ENCODE measurements around the gene TAF1C. TPM values are rescaled to one million over a fixed set of nuclear protein-coding genes. Genes with fewer than 3 reads are reported as not detected.

Gene TAF1C
- total and polyA plus RNA-seq, 9 of the 15 experiments (the other 6 are each of a cell fraction or from before 2014, with no cell fraction given) = 1.5 to 74.8 (median 21.0) TPM

DNA sequence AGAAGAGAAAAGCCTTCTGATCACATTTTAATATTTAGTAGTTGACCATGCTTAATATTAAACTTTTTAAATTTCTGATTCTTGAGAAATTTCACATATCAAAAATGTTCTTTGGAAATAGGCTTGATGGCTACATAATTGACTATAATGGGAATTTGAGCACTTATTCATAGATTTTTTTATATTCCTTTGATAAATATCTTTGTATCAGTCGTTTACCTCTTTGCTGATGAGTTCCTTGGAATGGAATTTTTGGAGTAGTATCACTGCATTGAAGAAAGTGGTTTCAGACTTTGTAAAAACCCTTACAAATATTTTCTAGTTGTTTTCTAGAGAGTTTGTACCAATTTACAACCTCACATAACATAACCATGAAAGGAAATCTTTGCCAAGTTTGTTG lies 27.1 kb downstream of the TAF1C start:
- WGBS (ENCODE audit: insufficient coverage, low coverage, missing lambda C conversion rate) = 3% methylated on average over 1 of the region's 1 CpG
- in situ Hi-C loops (cut with MboI) (no loop called here), intact Hi-C loops (cut with micrococcal nuclease) (no loop called here)
- peak; percentile 98 for TF ChIP-seq CBX8 (IDR thresholded peaks at IDR 0.05; ENCODE audit: borderline replicate concordance, extremely low read depth, low read depth, low read length, poor library complexity, severe bottlenecking)
- TF ChIP-seq CBX2 (IDR thresholded peaks at IDR 0.05; ENCODE audit: insufficient read depth, low read length, poor library complexity, severe bottlenecking) = peak; percentile 98
- peak; percentile 47; the same call in 1 of the 2 replicates for TF ChIP-seq RNF2 (IDR thresholded peaks at IDR 0.05)
- peak; percentile 43; the same call in 1 of the 2 replicates for TF ChIP-seq BMI1 (IDR thresholded peaks at IDR 0.05; ENCODE audit: low read length)
- no peak for TF ChIP-seq ILK (tag; IDR thresholded peaks at IDR 0.05; ENCODE audit: borderline replicate concordance, low read depth)
- ATAC-seq = no peak
- no peak overlapping the region for H3K9ac ChIP-seq (ENCODE audit: insufficient read depth in 1 of 2, low read depth in 2 of 2, low read length in 2 of 2)
- peaks cover 0 to 4% of the 10 kb centered on the region in 2 experiments; a peak in 1 of 5 replicates for H3K4me1 ChIP-seq (replicated peaks in 1 of 2; ENCODE audit: control insufficient read depth in 2 of 2, insufficient read depth in 2 of 2, low read length in 2 of 2)
- ChIA-PET POLR2A (no interaction called here), CTCF (ENCODE audit: low intra/inter-chr PET ratio) (no interaction called here)
- FAIRE-seq = no peak
- H3K79me2 ChIP-seq (ENCODE audit: control insufficient read depth, insufficient read depth, low read length) = no peaks in the 10 kb centered on the region
- no peaks in the 10 kb centered on the region for H3K9me1 ChIP-seq (ENCODE audit: control insufficient read depth, insufficient read depth, low read length)
- H3K27me3 ChIP-seq (ENCODE audit: control insufficient read depth in 2 of 2, insufficient read depth in 2 of 2, low read length in 2 of 2) = peaks cover 47 to 71% of the 10 kb centered on the region in 2 experiments
- DNase-seq (ENCODE audit: extremely low read depth in 1 of 4, low spot score in 3 of 4) = no peak
- no peaks in the 10 kb centered on the region for H4K20me1 ChIP-seq (replicated peaks; ENCODE audit: control insufficient read depth, insufficient read depth, low read length)
- no TSS peak for BruUV-seq (replicated peaks)
- H3K9me3 ChIP-seq (replicated peaks; ENCODE audit: control insufficient read depth, insufficient read depth, low read depth, low read length) = no peaks in the 10 kb centered on the region
- no peak overlapping the region for H3K4me2 ChIP-seq (ENCODE audit: insufficient read depth, low read length)
- no peak overlapping the region for H2AFZ ChIP-seq (ENCODE audit: low read depth, low read length)
- no peak overlapping the region for H3K4me3 ChIP-seq
- no peak overlapping the region for H3K27ac ChIP-seq (ENCODE audit: extremely low read depth, low read depth, low read length)
- no peaks in the 10 kb centered on the region for H3K36me3 ChIP-seq (ENCODE audit: control insufficient read depth, insufficient read depth, low read length)

DNA sequence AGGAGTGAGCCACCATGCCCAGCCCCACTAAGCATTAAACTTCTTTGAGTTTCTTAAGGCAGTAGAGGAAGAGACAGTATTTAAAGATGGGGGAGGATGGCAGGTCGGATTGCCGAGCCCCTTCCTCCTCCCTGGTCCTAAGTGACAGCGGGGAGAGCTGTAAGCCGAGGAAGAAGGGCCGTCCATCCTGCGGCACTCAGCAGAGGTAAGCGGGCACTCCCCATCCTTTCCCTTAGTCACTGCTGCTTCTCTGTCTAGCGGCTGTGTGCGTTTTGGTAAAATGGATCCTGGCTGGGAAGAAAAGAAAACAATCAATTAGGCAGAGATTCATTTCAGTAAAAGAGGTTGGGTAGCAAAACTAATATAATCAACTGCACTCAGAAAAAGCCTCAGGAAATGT lies 27.9 kb downstream of the TAF1C start:
- FAIRE-seq = no peak
- intact Hi-C loops (cut with micrococcal nuclease) = no loop called here
- no peaks in the 10 kb centered on the region for H3K36me3 ChIP-seq (ENCODE audit: control insufficient read depth, insufficient read depth, low read length)
- H3K27ac ChIP-seq (ENCODE audit: extremely low read depth, low read depth, low read length) = no peak overlapping the region
- DNase-seq (ENCODE audit: extremely low read depth in 1 of 4, low spot score in 3 of 4) = no peak
- in situ Hi-C loops (cut with MboI) = no loop called here
- no peak overlapping the region for H2AFZ ChIP-seq (ENCODE audit: low read depth, low read length)
- BruUV-seq (replicated peaks) = no TSS peak
- H4K20me1 ChIP-seq (replicated peaks; ENCODE audit: control insufficient read depth, insufficient read depth, low read length) = no peaks in the 10 kb centered on the region
- no peaks in the 10 kb centered on the region for H3K79me2 ChIP-seq (ENCODE audit: control insufficient read depth, insufficient read depth, low read length)
- WGBS (ENCODE audit: insufficient coverage, low coverage, missing lambda C conversion rate) = 3% methylated on average over 9 of the region's 9 CpGs
- ATAC-seq = peak; percentile 47
- no peak overlapping the region for H3K4me2 ChIP-seq (ENCODE audit: insufficient read depth, low read length)
- H3K4me1 ChIP-seq (replicated peaks in 1 of 2; ENCODE audit: control insufficient read depth in 2 of 2, insufficient read depth in 2 of 2, low read length in 2 of 2) = peaks cover 0 to 4% of the 10 kb centered on the region in 2 experiments; a peak in 1 of 5 replicates
- no peaks in the 10 kb centered on the region for H3K9me1 ChIP-seq (ENCODE audit: control insufficient read depth, insufficient read depth, low read length)
- H3K27me3 ChIP-seq (ENCODE audit: control insufficient read depth in 2 of 2, insufficient read depth in 2 of 2, low read length in 2 of 2) = peaks cover 39 to 65% of the 10 kb centered on the region in 2 experiments
- ChIA-PET CTCF (ENCODE audit: low intra/inter-chr PET ratio) (no interaction called here), POLR2A (interaction anchor here (0.6 kb wide), 1 partner anchor 21 kb away, joined by 3 read pairs; no protein-coding TSS in a partner anchor)
- H3K9ac ChIP-seq (ENCODE audit: insufficient read depth in 1 of 2, low read depth in 2 of 2, low read length in 2 of 2) = no peak overlapping the region
- H3K9me3 ChIP-seq (replicated peaks; ENCODE audit: control insufficient read depth, insufficient read depth, low read depth, low read length) = no peaks in the 10 kb centered on the region
- no peak overlapping the region for H3K4me3 ChIP-seq
- peak; percentile 20; the same call in 1 of the 2 replicates for TF ChIP-seq CTBP1 (IDR thresholded peaks at IDR 0.05; ENCODE audit: borderline replicate concordance)
- no peak for TF ChIP-seq BRD9 (IDR thresholded peaks at IDR 0.05; ENCODE audit: low read depth, partially characterized antibody)
- no peak for TF ChIP-seq MCM3 (IDR thresholded peaks at IDR 0.05)
- TF ChIP-seq MCM5 (IDR thresholded peaks at IDR 0.05; ENCODE audit: low read depth) = no peak
- TF ChIP-seq GATA2 (CRISPR knock-in tag; IDR thresholded peaks at IDR 0.05) = no peak
- no peak for TF ChIP-seq HNRNPLL (IDR thresholded peaks at IDR 0.05; ENCODE audit: low read depth, low read length, poor library complexity, severe bottlenecking)
- no peak for TF ChIP-seq PCBP2 (IDR thresholded peaks at IDR 0.05; ENCODE audit: low read depth, low read length, poor library complexity, severe bottlenecking)
- TF ChIP-seq, protein P1, sequence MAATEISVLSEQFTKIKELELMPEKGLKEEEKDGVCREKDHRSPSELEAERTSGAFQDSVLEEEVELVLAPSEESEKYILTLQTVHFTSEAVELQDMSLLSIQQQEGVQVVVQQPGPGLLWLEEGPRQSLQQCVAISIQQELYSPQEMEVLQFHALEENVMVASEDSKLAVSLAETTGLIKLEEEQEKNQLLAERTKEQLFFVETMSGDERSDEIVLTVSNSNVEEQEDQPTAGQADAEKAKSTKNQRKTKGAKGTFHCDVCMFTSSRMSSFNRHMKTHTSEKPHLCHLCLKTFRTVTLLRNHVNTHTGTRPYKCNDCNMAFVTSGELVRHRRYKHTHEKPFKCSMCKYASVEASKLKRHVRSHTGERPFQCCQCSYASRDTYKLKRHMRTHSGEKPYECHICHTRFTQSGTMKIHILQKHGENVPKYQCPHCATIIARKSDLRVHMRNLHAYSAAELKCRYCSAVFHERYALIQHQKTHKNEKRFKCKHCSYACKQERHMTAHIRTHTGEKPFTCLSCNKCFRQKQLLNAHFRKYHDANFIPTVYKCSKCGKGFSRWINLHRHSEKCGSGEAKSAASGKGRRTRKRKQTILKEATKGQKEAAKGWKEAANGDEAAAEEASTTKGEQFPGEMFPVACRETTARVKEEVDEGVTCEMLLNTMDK (IDR thresholded peaks at IDR 0.05; ENCODE audit: borderline replicate concordance, insufficient read depth, low read depth, low read length, poor library complexity, severe bottlenecking) = no peak
- TF ChIP-seq MYBL2 (IDR thresholded peaks at IDR 0.05; ENCODE audit: low read depth) = no peak
- TF ChIP-seq MYBL2 (CRISPR knock-in tag; IDR thresholded peaks at IDR 0.05; ENCODE audit: borderline replicate concordance) = no peak
- TF ChIP-seq ZNF239 (CRISPR knock-in tag; IDR thresholded peaks at IDR 0.05) = no peak
